Stimulated activated CD4-positive, alpha-beta T cell treated with anti-CD3 and anti-CD28 coated beads, Interleukin-15, amount 100 ng/mL, for 1 hour (primary cell): Measurements from ENCODE around the gene CCT8.
A peak's percentile ranks its signal among the peaks of the same experiment; 100 is the strongest.

Experiments
- DNase-seq, 2 donors: peaks; one replicate each; pipeline ENCODE4 v3.0.0-alpha.2; 2020; ENCODE audit warnings: low read depth in 1 of 2, low spot score in 1 of 2

Gene CCT8

GRCh38 chr21:29073222-29074006, at the start of gene CCT8:
CCT8 (minus strand) TSS chr21:29073648; CDS start chr21:29073590, 58 bp downstream.
- peak; percentile 95 to 96 for DNase-seq

- DNase-seq: no peak
Observed at GRCh38 chr21:29121759-29122158, 48.3 kb upstream of the CCT8 start.

GRCh38 chr21:29117372-29117955, 44.0 kb upstream of the CCT8 start:
- DNase-seq: no peak

GRCh38 chr21:29115899-29116298, 42.5 kb upstream of the CCT8 start:
- no peak for DNase-seq

- no peak for DNase-seq
Observed at GRCh38 chr21:29114765-29115500, 41.5 kb upstream of the CCT8 start.

GRCh38 chr21:29105218-29105617, 31.8 kb upstream of the CCT8 start:
- DNase-seq: no peak

GRCh38 chr21:29104239-29104708, 30.8 kb upstream of the CCT8 start:
- DNase-seq: no peak

GRCh38 chr21:29102791-29103257, 29.4 kb upstream of the CCT8 start:
- no peak for DNase-seq

GRCh38 chr21:29098156-29098555, 24.7 kb upstream of the CCT8 start:
- DNase-seq: no peak

GRCh38 chr21:29096218-29097015, 23.0 kb upstream of the CCT8 start:
- no peak for DNase-seq

- DNase-seq: no peak
Observed at GRCh38 chr21:29092102-29092959, 18.9 kb upstream of the CCT8 start.

GRCh38 chr21:29091033-29091432, 17.6 kb upstream of the CCT8 start:
- no peak for DNase-seq

GRCh38 chr21:29085106-29085752, 11.8 kb upstream of the CCT8 start:
- DNase-seq: no peak

GRCh38 chr21:29084372-29084771, 10.9 kb upstream of the CCT8 start:
- no peak for DNase-seq

GRCh38 chr21:29083306-29083705, 9.9 kb upstream of the CCT8 start:
- no peak for DNase-seq

GRCh38 chr21:29082046-29082815, 8.8 kb upstream of the CCT8 start:
- DNase-seq: no peak

GRCh38 chr21:29080454-29080941, 7.0 kb upstream of the CCT8 start:
- no peak for DNase-seq

- no peak for DNase-seq
Observed at GRCh38 chr21:29078869-29079767, 5.7 kb upstream of the CCT8 start.
